Astrocyte of the spinal cord (primary cell): Measurements from ENCODE around the gene IFITM1.
"Not testable (repeated sequence)": the region's sequence is repeated elsewhere in the genome, so short reads cannot be mapped to it uniquely, and the experiment has no call there.

Experiments
- DNase-seq: peaks from one replicate; pipeline ENCODE4 v3.0.0; 2011; ENCODE audit warnings: low read depth, low spot score
- H3K4me3 ChIP-seq: 2 replicates; pipeline ENCODE4 v1.5.1; 2011; ENCODE audit warnings: low read depth, mild to moderate bottlenecking, low read length, moderate library complexity
- CTCF ChIP-seq: IDR thresholded peaks from 2 replicates; pipeline ENCODE4 v1.5.1; 2012; ENCODE audit warnings: low read depth, mild to moderate bottlenecking, low read length, inconsistent platforms
- in situ Hi-C: cut with HindIII; loops from 2 replicates; pipeline ENCODE4 v1.10.0; 2017; ENCODE audit warnings: low sequenced_read_pairs

Gene IFITM1

DNA sequence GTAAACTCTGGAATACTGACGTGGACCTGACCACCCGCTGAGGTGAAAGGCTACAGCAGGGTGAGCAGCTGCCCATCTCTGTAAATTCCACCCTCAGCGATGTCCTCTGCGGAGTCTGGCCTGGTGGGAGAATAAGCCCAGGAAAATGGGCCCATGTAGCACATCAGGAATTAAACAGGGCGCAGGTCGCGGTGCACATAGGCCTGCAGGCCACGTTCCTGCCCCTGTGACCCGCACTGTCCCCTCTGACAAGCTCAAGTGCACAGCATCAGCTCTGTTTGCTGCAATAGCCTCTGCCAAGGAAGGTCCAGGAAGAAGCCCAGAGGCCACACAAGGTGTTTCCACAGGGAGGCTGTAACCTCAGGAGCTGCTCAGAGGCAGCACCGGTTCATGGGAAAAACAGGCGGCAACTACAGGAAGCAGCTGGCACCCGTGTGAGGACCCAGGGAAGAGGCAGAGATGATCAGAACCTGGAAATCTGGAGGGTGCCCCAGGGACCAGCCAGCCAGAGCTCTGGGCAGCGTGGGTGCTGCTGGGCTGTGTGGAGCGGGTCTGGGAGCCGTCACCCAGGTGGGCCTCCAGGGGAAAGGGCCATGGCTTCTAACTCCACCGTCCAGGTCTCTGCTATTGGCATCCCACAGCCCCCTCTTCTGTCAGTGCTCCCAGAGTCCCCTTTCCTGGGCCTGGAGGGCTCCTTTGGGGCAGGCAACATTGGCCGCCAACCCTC lies 7.0 kb upstream of the IFITM1 start:
- no peak overlapping the region for H3K4me3 ChIP-seq
- DNase-seq: no peak
- no peak for TF ChIP-seq CTCF
- in situ Hi-C loops: no loop called here

- DNase-seq: peak; percentile 84
These were observed 5.8 kb upstream of the IFITM1 start, which contains the start of gene IFITM2 for GRCh38 chr11:307766-308708. Gene IFITM2, plus strand, starts transcription at chr11:307816. Its CDS starts 377 bp downstream, at chr11:308193.

GRCh38 chr11:308740-309665 lies 4.8 kb upstream of the IFITM1 start:
- in situ Hi-C loops, DNase-seq: not testable (repeated sequence)
- peak overlapping the region; percentile 54 for H3K4me3 ChIP-seq

More at GRCh38 chr11:307766-308708, 5.8 kb upstream of the IFITM1 start, which contains the start of gene IFITM2:
- in situ Hi-C loops: not testable (repeated sequence)
- peak within 1 kb of the TSS; percentile 54 for H3K4me3 ChIP-seq
- TF ChIP-seq CTCF: peak; percentile 3

DNA sequence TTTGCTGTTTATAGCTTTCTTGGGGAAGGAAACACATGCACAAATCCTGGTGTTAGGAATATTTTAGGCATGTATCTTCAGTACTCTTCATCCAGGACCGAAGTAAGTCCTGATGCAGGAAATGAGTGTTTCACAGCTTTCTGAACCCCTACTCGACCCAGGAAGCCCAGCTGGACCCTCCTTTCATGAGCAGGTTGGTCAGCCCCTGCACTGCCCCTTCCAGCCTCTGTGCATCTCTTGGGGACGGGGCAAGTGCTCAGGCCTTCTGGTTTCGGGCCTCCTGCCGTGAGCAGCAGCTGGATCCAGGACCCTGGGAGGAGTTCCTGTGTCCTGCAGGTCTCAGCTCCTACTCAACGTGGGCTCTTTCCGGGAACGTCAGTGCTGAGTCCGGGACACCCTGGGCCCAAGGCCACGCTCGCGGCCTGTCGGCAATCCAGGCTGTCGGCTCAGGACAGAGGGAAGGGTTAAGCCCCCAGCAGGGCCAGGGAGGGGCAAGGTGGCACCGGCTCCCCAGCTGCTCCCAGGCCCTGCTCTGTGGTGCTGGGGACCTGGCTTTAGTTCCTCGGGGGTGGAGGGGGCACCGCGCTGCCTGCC lies 3.8 kb upstream of the IFITM1 start:
- DNase-seq, in situ Hi-C loops: not testable (repeated sequence)

DNA sequence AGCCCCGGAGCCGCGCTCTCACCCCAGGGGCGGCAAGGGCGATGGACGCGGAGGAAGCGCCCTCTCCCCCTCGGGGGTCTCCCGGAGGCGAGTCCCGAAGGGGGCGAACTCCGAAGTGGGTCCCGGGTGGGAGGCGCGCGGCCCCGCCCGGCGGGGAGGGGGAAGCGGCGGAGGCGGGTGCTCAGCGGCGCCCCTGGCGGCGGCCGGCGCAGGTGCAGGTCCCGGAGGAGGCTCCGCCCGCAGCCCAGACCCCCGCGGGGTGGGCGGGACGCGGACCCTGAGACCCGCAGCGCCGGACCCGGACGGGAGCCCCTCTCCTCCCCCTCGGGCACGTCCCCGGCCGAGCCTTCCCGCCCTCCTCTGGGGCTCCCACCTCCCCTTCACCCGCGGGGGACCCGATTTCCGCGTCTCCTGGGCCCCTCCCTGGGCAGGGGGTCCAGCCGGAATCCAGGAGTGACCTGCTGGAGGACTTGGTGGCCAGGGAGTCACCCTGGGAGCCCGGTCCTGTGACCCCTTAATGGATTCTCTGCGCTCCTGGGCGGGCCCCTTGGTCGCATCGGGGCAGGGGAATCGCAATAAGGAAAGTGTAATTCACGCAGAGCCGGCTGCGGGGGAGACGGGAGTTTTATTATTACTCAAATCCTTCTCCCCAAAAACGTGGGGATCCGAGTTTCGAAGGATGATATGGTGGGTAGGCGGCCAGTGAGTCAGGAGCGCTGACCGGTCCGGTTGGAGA lies 2.7 kb upstream of the IFITM1 start:
- peak overlapping the region; percentile 29 for H3K4me3 ChIP-seq
- in situ Hi-C loops: not testable (repeated sequence)

More for the DNA sequence above, 3.8 kb upstream of the IFITM1 start:
- H3K4me3 ChIP-seq: peak overlapping the region; percentile 54

GRCh38 chr11:312092-312816 lies 1.6 kb upstream of the IFITM1 start:
- no peak for DNase-seq
- H3K4me3 ChIP-seq: no peak overlapping the region
- TF ChIP-seq CTCF: no peak
- in situ Hi-C loops: no loop called here

More for the DNA sequence above, 2.7 kb upstream of the IFITM1 start:
- DNase-seq: not testable (repeated sequence)

DNA sequence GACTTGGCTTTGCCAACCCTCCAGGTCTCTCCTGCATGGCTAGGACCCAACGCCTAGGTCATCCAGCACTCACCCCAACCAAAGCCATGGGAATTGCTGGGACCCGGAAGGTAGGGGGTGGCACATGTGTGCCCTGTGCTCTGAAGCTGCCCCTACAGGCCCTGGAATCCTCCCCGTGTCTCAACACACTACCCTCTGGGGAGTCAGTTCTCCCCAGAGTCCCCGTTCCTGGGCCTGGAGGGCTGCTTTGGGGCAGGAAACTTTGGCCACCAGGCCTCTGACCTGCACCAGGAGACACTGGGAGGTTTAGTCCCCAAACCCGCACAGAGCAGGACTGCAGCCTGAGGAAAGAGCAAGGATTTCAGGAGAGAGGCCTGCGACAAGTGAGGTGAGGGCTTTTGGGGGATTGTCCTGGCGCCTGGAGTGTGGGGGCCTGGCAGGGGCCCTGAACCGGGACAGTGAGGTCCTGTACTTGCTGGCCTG lies 495 bp upstream of the IFITM1 start:
- H3K4me3 ChIP-seq: no peak overlapping the region
- in situ Hi-C loops: no loop called here
- DNase-seq: no peak
- no peak for TF ChIP-seq CTCF

DNA sequence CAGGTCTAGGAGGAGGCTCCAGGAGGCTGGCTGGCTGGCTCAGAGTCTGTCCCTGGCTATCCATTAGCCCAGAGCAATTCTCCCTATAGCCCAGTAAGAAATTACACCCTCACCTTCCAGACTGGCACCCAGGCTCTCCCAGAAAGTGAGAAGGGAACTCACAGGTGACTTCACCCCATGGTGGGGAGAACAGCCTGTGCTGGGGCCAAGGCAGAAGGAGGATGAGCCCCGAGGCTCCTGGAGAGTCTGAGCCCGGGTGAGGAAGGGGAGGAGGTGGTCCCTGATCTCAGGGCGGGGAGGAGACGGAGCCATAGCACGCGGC lies 675 bp downstream of the IFITM1 start:
- peak overlapping the region; percentile 51 for H3K4me3 ChIP-seq
- in situ Hi-C loops, DNase-seq: not testable (repeated sequence)
